HL-60 (cell line): Measurements from ENCODE around the gene PSMC2.

Experiments used
- DNase-seq, 2 experiments: peaks; one replicate each; pipeline ENCODE4 v3.0.0-alpha.2; 2010 to 2020; ENCODE audit warnings: low read depth in 1 of 2, low spot score in 1 of 2
- H3K27ac ChIP-seq: fragments of 250-450 bp; sonication (Bioruptor Pico); replicated peaks from 2 replicates; pipeline ENCODE4 v1.5.1; 2020; ENCODE audit warnings: mild to moderate bottlenecking, moderate library complexity
- H3K27me3 ChIP-seq: fragments of 250-450 bp; sonication (Bioruptor Pico); 2 replicates; pipeline ENCODE4 v1.5.1; 2021; ENCODE audit warnings: mild to moderate bottlenecking, moderate library complexity; ENCODE audit not compliant: insufficient read depth, poor library complexity, severe bottlenecking
- H3K4me3 ChIP-seq: replicated peaks from 2 replicates; pipeline ENCODE4 v1.5.1; 2011; ENCODE audit warnings: mild to moderate bottlenecking, control low read depth, low read length; ENCODE audit not compliant: insufficient read depth
- GABPA ChIP-seq: IDR thresholded peaks from 2 replicates; pipeline ENCODE4 v1.6.1; 2012; ENCODE audit warnings: low read depth
- POLR2AphosphoS5 ChIP-seq: IDR thresholded peaks from 2 replicates; pipeline ENCODE4 v1.6.1; 2012; ENCODE audit warnings: low read depth
- SPI1 ChIP-seq: IDR thresholded peaks from 2 replicates; pipeline ENCODE4 v1.6.1; 2012; ENCODE audit warnings: low read depth, mild to moderate bottlenecking, borderline replicate concordance
- long read RNA-seq: library from polyadenylated mRNA; unstranded; transcript quantifications from one replicate; pipeline ENCODE4 v2.0.0, GENCODE V29; 2020
- TF ChIP-seq, protein P1 (sequence below): IDR thresholded peaks from 2 replicates; pipeline ENCODE4 v1.6.1; 2012; ENCODE audit warnings: low read depth; ENCODE audit not compliant: insufficient replicate concordance
- TF ChIP-seq, protein P2 (sequence below): IDR thresholded peaks from one replicate; pipeline ENCODE4 v1.5.1; 2011; ENCODE audit warnings: low read length, control low read depth, inconsistent platforms; ENCODE audit not compliant: insufficient read depth

The PSMC2 gene
- long read RNA-seq, transcript PSMC2-201 (12 exons, 2,637 nt), result major isoform, 580 of 592 reads
- long read RNA-seq, partial matches to known transcripts, result 3 of 592 reads
- long read RNA-seq, other reads (novel, unspliced or antisense), result 9 of 592 reads

DNA sequence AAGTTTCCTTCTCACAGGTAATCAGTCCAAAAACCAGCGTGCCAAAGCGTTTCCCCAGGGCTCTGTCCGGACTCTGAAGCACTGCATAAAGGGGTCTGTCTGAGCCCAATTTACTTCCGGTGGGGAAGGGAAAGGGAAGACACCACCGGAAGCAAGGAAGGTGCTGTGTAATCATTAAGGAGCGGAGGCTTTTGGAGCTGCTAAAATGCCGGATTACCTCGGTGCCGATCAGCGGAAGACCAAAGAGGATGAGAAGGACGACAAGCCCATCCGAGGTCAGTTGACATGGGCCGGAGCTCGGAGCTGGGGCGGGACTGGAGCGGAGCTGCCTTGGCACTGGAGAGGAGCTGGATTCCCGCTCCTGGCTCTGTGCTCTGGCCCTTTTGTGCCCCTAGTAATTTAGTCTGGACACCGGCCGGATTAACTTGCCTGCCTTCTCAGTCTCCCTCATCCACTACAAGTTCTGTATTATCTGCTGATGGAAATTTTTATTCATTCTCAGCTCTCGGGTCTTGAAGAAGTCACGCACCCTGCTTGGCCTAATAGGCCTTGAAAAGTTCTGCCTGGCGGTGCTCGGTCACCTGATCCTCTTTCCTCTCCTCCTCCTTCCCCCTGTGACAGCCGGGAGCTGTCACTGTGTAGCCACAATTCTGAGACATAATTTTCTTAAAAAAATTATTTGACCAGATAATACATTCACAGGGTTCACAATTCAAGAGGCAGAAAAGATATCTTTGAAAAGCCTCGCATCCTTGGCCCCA is at the start of gene PSMC2:
Gene PSMC2, plus strand, starts transcription at position 137 of the 761 bp plus-strand sequence. Its CDS starts 69 bp downstream, at position 206.
- peak; percentile 87 to 94 for DNase-seq
- Histone ChIP-seq H3K4me3 (peak within 1 kb of the TSS; percentile 77), H3K27me3 (no peaks in the 10 kb centered on the region), H3K27ac (peak within 1 kb of the TSS; percentile 86)
- TF ChIP-seq, protein P1, sequence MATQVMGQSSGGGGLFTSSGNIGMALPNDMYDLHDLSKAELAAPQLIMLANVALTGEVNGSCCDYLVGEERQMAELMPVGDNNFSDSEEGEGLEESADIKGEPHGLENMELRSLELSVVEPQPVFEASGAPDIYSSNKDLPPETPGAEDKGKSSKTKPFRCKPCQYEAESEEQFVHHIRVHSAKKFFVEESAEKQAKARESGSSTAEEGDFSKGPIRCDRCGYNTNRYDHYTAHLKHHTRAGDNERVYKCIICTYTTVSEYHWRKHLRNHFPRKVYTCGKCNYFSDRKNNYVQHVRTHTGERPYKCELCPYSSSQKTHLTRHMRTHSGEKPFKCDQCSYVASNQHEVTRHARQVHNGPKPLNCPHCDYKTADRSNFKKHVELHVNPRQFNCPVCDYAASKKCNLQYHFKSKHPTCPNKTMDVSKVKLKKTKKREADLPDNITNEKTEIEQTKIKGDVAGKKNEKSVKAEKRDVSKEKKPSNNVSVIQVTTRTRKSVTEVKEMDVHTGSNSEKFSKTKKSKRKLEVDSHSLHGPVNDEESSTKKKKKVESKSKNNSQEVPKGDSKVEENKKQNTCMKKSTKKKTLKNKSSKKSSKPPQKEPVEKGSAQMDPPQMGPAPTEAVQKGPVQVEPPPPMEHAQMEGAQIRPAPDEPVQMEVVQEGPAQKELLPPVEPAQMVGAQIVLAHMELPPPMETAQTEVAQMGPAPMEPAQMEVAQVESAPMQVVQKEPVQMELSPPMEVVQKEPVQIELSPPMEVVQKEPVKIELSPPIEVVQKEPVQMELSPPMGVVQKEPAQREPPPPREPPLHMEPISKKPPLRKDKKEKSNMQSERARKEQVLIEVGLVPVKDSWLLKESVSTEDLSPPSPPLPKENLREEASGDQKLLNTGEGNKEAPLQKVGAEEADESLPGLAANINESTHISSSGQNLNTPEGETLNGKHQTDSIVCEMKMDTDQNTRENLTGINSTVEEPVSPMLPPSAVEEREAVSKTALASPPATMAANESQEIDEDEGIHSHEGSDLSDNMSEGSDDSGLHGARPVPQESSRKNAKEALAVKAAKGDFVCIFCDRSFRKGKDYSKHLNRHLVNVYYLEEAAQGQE, result peak; percentile 29
- peak; percentile 76 for TF ChIP-seq POLR2AphosphoS5
- no peak for TF ChIP-seq SPI1
- TF ChIP-seq GABPA, result peak; percentile 98
- TF ChIP-seq, protein P2, sequence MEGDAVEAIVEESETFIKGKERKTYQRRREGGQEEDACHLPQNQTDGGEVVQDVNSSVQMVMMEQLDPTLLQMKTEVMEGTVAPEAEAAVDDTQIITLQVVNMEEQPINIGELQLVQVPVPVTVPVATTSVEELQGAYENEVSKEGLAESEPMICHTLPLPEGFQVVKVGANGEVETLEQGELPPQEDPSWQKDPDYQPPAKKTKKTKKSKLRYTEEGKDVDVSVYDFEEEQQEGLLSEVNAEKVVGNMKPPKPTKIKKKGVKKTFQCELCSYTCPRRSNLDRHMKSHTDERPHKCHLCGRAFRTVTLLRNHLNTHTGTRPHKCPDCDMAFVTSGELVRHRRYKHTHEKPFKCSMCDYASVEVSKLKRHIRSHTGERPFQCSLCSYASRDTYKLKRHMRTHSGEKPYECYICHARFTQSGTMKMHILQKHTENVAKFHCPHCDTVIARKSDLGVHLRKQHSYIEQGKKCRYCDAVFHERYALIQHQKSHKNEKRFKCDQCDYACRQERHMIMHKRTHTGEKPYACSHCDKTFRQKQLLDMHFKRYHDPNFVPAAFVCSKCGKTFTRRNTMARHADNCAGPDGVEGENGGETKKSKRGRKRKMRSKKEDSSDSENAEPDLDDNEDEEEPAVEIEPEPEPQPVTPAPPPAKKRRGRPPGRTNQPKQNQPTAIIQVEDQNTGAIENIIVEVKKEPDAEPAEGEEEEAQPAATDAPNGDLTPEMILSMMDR, result no peak

DNA sequence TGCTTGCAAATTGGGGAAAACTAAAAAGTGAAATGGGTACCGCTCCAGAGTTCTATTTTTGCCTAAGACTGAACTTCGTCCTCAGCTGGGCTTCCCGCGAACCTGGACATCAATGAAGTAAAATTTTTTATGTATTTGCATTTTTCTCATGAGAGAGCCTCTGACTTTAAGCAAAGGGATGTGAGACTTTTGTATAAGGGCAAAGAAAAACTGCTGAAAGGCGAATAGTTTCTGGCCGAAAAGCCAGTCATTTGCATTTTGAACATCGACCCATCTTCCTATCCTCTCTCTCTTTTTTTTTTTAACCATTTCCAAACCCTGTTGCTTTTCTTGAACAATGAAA is 49.6 kb upstream of the PSMC2 start:
- no peak for DNase-seq
- TF ChIP-seq SPI1, result no peak
- TF ChIP-seq, protein P1, result no peak
- no peak for TF ChIP-seq GABPA
- TF ChIP-seq, protein P2, result no peak
- no peak for TF ChIP-seq POLR2AphosphoS5
- H3K27ac ChIP-seq, result peak overlapping the region; percentile 81
- peak overlapping the region; percentile 87 for H3K4me3 ChIP-seq
- no peaks in the 10 kb centered on the region for H3K27me3 ChIP-seq

DNA sequence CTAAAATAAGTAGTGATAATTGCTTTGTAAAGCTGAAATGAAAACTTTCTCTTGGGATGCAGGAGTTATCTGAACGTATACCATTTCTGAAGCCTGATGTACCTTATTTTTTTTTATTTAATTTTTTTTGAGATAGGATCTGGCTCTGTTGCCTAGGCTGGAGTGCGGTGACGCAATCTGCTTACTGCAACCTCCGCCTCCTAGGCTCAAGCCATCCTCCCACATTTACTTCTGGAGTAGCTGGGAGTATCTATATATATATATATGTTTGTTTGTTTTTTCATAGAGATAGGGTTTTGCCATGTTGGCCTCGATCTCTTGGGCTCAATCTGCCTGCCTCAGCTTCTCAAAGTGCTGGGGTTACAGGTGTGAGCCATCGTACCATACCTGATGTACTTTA is 47.8 kb upstream of the PSMC2 start:
- no peak for TF ChIP-seq POLR2AphosphoS5
- TF ChIP-seq, protein P1, result no peak
- TF ChIP-seq, protein P2, result no peak
- no peak for TF ChIP-seq GABPA
- TF ChIP-seq SPI1, result no peak
- Histone ChIP-seq H3K27me3 (no peaks in the 10 kb centered on the region), H3K4me3 (no peak overlapping the region), H3K27ac (no peak overlapping the region)
- no peak for DNase-seq
